Upper lobe of right lung (tissue), 1 donor: ENCODE data around the gene PREP. TPM values are rescaled to one million over a fixed set of nuclear protein-coding genes. Genes with fewer than 3 reads are reported as not detected.

Experiments
- ATAC-seq: fragments of 200-7000 bp; cut with Tn5 transposase; one replicate; pipeline ENCODE4 v1.9.1; 2020; ENCODE audit warnings: mild to moderate bottlenecking, moderate library complexity
- DNase-seq: peaks from one replicate; pipeline ENCODE4 v3.0.0-alpha.2; 2020
- H3K27ac ChIP-seq: fragments of 200-600 bp; one replicate; pipeline ENCODE4 v1.8.0; 2022
- H3K27me3 ChIP-seq: fragments of 200-600 bp; one replicate; pipeline ENCODE4 v1.8.0; 2022; ENCODE audit warnings: mild to moderate bottlenecking
- H3K36me3 ChIP-seq: fragments of 200-600 bp; one replicate; pipeline ENCODE4 v1.8.0; 2022
- H3K4me1 ChIP-seq: fragments of 200-600 bp; one replicate; pipeline ENCODE4 v1.8.0; 2022
- H3K4me3 ChIP-seq: fragments of 200-600 bp; one replicate; pipeline ENCODE4 v1.8.0; 2022; ENCODE audit warnings: mild to moderate bottlenecking
- H3K9me3 ChIP-seq: fragments of 200-600 bp; one replicate; pipeline ENCODE4 v1.8.0; 2022
- intact Hi-C: fragments of 100-400 bp; cut with DNase I; formaldehyde crosslinking; loops from one replicate; pipeline ENCODE4 v1.11.0; 2022
- long read RNA-seq: library from polyadenylated mRNA; unstranded; transcript quantifications from one replicate; pipeline ENCODE4 v2.0.0, GENCODE V29; 2021
- total RNA-seq: library from RNA; stranded (reverse); fragmentation: NEBNext Ultra II Directional; extraction: Animal tissue kit (Norgen Biotek cat#: 25700); gene quantifications from one replicate; pipeline ENCODE4 v1.2.1, GENCODE V29; 2021
- TF ChIP-seq, protein P1 (sequence below): fragments of 200-600 bp; IDR thresholded peaks from one replicate; pipeline ENCODE4 v1.8.0; 2022; ENCODE audit warnings: antibody characterized with exemption
- donor health status: DM: no; HTN: yes; CAD: no; lungs with severe emphysema.

PREP gene
- 32.9 TPM for total RNA-seq
- long read RNA-seq, transcript PREP-201 (15 exons, 2,905 nt), result major isoform, 42 of 62 reads
- long read RNA-seq, partial matches to known transcripts, result 6 of 62 reads
- long read RNA-seq, other reads (novel, unspliced or antisense), result 14 of 62 reads

DNA sequence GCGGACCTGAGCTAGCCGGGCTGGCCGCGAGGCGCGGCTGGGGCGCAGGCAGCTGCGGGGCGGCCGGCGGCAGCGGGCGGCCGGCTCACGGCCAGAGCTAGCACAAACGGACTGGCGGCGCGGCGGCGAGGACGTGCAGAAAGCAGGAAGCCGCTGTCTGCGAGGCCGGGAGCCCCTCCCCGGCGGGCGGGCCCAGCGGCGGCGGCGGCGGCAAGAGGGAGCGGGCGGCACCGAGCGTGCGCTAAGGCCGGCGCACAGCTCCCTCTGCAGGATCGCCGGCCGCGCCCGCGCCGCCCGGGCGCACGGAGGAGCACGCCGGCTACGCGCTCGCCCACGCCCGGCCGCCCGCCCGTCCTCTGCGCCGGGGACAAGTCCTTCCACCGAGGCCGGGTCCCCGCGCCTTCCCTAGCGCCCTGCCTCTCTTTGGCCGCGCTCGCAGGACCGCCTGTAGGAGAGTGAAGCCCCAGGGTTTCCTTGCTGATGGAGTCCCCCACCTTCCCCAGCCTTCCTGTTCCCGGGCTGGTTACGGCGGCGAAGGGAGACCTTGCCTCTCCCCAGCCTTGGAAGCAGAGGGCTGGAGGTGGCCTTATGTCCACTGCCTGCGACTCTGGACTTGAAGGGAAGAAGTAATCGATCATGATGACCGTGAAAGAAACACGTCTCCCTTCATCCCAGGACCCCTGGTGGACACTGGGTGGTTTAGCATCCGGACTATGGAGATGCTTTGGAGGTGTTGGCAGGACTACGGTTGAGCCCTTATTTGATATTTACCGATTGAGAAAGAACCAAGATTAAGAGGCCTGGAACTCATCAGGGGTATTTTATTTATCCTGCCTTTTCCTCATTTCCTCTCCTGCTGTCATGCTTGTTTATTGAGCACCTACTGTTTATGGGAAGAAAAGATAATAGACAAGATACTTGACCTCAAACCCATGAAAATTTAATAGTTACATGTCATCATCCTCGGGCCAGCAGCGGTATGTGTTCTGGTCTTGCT lies at the start of gene PREP:
PREP (minus strand) TSS at position 144 of the 997 bp plus-strand sequence. CDS start 191 bp downstream, outside the sequence.
- peak; percentile 98 for ATAC-seq
- Histone ChIP-seq H3K4me3 (peak within 1 kb of the TSS; percentile 93), H3K36me3 (no peaks in the 10 kb centered on the region), H3K9me3 (no peaks in the 10 kb centered on the region), H3K4me1 (peaks cover 32% of the 10 kb centered on the region), H3K27ac (peak within 1 kb of the TSS; percentile 86), H3K27me3 (no peaks in the 10 kb centered on the region)
- DNase-seq, result peak; percentile 95
- TF ChIP-seq, protein P1, sequence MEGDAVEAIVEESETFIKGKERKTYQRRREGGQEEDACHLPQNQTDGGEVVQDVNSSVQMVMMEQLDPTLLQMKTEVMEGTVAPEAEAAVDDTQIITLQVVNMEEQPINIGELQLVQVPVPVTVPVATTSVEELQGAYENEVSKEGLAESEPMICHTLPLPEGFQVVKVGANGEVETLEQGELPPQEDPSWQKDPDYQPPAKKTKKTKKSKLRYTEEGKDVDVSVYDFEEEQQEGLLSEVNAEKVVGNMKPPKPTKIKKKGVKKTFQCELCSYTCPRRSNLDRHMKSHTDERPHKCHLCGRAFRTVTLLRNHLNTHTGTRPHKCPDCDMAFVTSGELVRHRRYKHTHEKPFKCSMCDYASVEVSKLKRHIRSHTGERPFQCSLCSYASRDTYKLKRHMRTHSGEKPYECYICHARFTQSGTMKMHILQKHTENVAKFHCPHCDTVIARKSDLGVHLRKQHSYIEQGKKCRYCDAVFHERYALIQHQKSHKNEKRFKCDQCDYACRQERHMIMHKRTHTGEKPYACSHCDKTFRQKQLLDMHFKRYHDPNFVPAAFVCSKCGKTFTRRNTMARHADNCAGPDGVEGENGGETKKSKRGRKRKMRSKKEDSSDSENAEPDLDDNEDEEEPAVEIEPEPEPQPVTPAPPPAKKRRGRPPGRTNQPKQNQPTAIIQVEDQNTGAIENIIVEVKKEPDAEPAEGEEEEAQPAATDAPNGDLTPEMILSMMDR, result peak; percentile 77
- intact Hi-C loops, result no loop called here

DNA sequence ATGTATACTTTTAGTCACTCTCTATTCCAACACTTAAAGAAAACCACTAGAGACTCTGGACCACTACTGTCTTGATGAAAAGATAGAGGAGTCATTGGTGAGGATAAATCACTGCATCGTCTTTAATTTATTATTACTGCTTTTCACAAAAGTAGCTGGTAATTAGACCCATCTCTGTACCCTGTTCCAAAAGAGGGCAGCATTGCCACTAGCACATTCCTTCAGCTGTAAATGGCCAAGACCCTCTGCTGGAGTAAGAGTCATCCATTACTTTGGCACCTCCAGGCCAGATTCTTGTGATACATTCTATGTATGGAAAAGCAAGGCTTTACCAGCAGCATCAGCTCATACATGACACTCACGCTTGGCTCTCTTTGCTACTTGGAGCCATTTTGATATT lies 49.5 kb upstream of the PREP start:
- Histone ChIP-seq H3K9me3 (no peaks in the 10 kb centered on the region), H3K4me3 (no peak overlapping the region), H3K27ac (no peak overlapping the region), H3K27me3 (no peaks in the 10 kb centered on the region), H3K4me1 (no peaks in the 10 kb centered on the region), H3K36me3 (no peaks in the 10 kb centered on the region)
- ATAC-seq, result no peak
- TF ChIP-seq, protein P1, result no peak
- DNase-seq, result no peak
- intact Hi-C loops, result no loop called here

DNA sequence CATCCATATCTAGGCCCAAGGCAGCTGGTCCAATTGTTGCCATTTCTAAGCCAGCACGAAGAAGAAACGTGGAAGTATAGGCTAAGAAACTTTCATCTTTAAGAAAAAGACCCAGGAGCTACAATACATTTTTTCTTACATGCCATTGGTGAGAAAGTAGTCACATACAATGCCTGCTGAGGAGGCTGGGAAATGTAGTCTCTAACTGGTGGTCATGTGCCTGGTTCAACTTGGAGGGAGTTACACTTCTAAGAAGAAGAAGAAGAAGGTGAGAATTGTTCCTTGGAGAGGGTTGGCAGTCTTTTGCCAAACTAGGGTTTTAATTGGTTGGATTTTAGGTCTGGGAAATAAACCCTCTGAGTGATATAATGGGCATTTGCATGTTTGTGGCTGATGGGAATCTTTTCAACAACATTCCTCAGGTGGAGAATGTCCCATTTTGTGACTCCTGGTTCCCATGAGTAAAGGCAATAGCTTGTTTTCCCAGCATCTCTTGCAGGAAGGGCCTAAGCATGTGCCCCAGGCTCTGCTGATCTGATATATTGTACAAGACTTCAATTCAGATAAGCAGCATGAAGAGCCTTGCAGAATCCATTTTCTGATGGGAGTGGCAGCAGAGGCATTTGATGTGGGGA lies 47.0 kb upstream of the PREP start:
- TF ChIP-seq, protein P1, result no peak
- Histone ChIP-seq H3K27me3 (no peaks in the 10 kb centered on the region), H3K36me3 (no peaks in the 10 kb centered on the region), H3K4me1 (no peaks in the 10 kb centered on the region), H3K9me3 (no peaks in the 10 kb centered on the region), H3K4me3 (no peak overlapping the region), H3K27ac (no peak overlapping the region)
- ATAC-seq (no peak), DNase-seq (no peak)
- intact Hi-C loops, result no loop called here

DNA sequence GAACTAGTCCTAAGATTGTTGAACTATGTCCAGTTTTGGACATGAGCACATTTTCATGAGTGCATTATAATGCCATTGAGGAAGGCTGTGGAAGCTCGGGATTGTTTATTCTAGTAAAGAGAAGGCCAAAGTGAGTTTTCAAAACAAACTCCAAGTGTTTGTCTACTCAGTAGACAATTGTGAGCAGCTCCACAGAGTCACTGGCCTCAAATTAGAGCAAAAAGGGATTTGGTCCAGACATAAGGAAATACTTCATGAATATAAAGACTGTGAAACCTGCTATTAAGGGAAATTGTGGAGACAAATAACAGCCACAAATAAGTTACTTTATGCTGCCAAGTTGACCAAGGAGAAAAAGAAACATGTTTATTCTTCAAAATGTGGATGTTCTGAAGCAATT lies 42.6 kb upstream of the PREP start:
- no peak for DNase-seq
- Histone ChIP-seq H3K36me3 (no peaks in the 10 kb centered on the region), H3K27ac (no peak overlapping the region), H3K4me3 (no peak overlapping the region), H3K27me3 (no peaks in the 10 kb centered on the region), H3K4me1 (no peaks in the 10 kb centered on the region), H3K9me3 (no peaks in the 10 kb centered on the region)
- TF ChIP-seq, protein P1, result no peak
- no peak for ATAC-seq
- intact Hi-C loops, result no loop called here

DNA sequence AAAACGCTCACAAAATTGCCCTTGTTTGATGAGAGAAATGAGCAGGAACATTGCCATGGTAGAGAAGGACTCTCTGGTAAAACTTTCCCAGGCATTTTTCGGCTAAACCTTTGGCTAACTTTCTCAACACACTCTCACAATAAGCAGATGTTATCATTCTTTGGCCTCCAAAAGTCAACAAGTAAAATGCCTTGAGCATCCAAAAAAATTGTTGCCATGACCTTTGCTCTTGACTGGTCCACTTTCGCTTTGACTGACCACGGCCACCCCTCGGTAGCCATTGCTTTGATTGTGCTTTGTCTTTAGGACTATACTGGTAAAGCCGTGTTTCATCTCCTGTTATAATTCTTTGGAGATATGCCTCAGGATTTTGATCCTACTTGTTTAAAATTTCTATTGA lies 41.1 kb upstream of the PREP start:
- Histone ChIP-seq H3K27me3 (no peaks in the 10 kb centered on the region), H3K36me3 (no peaks in the 10 kb centered on the region), H3K9me3 (no peaks in the 10 kb centered on the region), H3K4me3 (no peak overlapping the region), H3K27ac (no peak overlapping the region), H3K4me1 (no peaks in the 10 kb centered on the region)
- TF ChIP-seq, protein P1, result no peak
- intact Hi-C loops, result no loop called here
- ATAC-seq, result no peak
- DNase-seq, result no peak
